Epithelial cell of esophagus (primary cell): Measurements from ENCODE around the gene B3GAT3.
"Not testable (repeated sequence)": the region's sequence is repeated elsewhere in the genome, so short reads cannot be mapped to it uniquely, and the experiment has no call there.

Experiments used
- DNase-seq: peaks from one replicate; pipeline ENCODE4 v3.0.0; 2010; ENCODE audit warnings: low read depth
- H3K4me3 ChIP-seq: 2 replicates; pipeline ENCODE4 v1.5.1; 2011; ENCODE audit warnings: mild to moderate bottlenecking, low read length, control low read depth
- TF ChIP-seq, protein P1 (sequence below): IDR thresholded peaks from 2 replicates; pipeline ENCODE4 v1.5.1; 2011; ENCODE audit warnings: low read depth, mild to moderate bottlenecking, low read length, control low read depth, inconsistent platforms; ENCODE audit not compliant: insufficient read depth; ENCODE audit errors: missing control alignments

The B3GAT3 gene

DNA sequence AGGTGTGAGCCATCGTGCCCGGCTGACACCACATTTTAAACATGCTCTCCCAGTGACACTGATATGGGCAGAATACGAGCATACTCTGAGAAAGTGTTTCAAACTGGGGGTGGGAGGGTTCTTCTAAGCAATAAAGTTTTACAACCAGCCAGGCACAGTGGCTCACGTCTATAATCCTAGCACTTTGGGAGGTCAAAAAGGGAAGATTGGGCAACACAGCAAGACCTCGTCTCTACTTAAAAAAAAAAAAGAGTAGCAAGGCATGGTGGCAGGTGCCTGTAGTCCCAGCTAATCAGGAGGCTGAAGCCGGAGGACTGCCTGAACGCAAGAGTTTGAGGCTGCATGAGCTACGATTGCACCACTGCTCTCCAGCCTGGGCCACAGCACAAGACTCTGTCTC is 22.4 kb upstream of the B3GAT3 start:
- H3K4me3 ChIP-seq = no peak overlapping the region
- no peak for DNase-seq

DNA sequence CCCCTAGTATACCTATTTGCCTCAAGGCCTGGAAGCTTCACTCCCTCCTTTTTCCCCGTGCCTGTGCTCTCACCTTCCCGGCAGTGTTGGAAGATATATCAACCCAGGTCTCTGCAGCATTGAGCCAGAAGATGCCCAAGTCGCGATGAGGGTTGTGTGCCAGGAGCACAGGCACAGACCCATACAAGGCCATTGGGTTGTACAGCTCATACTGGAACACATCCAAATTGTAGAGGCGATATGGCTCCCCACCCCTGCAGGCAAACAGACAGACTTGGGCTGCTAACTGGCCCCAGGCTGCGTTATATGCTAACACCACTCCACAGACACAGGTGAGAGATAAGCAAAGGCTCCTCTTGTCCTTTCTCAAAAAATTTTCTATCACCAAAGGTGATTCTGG is 10.7 kb upstream of the B3GAT3 start:
- TF ChIP-seq, protein P1, sequence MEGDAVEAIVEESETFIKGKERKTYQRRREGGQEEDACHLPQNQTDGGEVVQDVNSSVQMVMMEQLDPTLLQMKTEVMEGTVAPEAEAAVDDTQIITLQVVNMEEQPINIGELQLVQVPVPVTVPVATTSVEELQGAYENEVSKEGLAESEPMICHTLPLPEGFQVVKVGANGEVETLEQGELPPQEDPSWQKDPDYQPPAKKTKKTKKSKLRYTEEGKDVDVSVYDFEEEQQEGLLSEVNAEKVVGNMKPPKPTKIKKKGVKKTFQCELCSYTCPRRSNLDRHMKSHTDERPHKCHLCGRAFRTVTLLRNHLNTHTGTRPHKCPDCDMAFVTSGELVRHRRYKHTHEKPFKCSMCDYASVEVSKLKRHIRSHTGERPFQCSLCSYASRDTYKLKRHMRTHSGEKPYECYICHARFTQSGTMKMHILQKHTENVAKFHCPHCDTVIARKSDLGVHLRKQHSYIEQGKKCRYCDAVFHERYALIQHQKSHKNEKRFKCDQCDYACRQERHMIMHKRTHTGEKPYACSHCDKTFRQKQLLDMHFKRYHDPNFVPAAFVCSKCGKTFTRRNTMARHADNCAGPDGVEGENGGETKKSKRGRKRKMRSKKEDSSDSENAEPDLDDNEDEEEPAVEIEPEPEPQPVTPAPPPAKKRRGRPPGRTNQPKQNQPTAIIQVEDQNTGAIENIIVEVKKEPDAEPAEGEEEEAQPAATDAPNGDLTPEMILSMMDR = no peak
- H3K4me3 ChIP-seq = no peak overlapping the region
- DNase-seq = no peak

More for the DNA sequence above, 22.4 kb upstream of the B3GAT3 start:
- TF ChIP-seq, protein P1 = no peak

DNA sequence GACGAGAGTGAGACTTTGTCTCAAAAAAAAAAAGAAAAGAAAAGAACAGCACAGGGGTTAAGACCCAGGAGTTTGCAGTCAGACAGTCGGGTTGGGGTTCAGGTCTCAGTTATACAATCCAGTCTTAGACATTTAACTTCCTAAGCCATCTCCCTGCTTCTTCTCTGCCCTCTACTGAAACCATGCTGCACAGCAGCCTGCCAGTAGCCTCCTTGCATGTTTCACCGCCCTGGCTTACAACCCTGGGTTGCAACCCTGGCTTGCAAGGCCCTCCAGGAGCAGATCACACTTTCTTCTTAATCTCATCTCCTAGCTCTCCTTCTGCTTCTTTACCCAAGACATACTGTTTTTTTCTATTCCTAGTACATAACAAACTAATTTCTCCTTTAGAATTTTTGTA is 5.9 kb upstream of the B3GAT3 start:
- no peak overlapping the region for H3K4me3 ChIP-seq
- DNase-seq = peak; percentile 26
- TF ChIP-seq, protein P1 = peak; percentile 21

DNA sequence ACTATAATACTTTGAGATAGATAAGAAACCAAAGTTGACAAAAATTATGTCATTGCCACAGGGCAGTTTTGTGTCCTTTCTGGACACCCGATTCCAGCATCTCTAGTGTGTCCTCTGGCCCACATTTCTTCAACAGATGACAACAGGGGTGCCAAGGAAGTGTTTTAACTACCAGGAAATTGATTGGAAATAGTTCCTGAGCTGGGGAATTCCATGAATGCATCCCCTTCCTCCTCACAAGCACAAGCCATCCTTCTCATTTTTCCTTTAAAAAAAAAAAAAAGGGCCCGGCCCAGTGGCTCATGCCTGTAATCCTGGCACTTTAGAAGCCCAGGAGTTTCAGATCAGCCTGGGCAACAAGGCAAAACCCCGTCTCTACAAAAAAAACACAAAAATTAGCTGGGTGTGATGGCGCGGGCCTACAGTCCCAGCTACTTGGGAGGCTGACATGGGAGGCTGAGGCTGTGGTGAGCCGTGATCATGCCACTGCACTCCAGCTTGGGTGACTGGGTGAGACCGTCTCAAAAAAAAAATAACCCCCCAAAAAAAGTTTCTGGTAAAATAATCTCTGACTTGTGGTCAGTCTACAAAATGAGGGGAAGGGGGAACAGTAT is 797 bp upstream of the B3GAT3 start:
- no peak for DNase-seq
- TF ChIP-seq, protein P1 = no peak
- no peak overlapping the region for H3K4me3 ChIP-seq

DNA sequence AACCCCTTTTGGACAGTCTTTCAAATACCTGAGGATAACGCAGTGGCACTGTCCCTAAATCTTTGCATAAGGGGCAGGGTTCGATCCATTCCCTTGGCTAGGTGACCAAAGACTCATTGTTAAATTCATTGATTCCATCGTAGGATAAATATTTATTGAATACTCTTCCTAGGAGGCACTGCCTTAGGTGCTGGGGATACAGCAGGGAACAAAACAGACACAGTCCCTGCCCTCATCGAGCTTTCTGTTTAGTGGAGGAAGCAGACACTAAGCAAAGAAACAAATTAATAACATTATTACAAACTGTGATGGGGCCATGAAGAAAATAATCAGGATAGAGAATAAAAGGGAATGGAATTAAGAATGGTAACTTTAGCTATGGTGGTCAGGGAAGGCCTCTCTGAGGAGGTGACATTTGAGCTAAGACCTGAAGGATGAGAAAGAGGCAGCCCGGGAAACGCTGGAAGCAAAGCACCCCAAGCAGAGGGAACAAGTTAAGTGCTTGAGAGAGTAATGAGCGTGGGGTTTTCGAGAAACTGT is 689 bp downstream of the B3GAT3 start:
- no peak for DNase-seq
- H3K4me3 ChIP-seq = peak overlapping the region; percentile 88
- TF ChIP-seq, protein P1 = no peak

DNA sequence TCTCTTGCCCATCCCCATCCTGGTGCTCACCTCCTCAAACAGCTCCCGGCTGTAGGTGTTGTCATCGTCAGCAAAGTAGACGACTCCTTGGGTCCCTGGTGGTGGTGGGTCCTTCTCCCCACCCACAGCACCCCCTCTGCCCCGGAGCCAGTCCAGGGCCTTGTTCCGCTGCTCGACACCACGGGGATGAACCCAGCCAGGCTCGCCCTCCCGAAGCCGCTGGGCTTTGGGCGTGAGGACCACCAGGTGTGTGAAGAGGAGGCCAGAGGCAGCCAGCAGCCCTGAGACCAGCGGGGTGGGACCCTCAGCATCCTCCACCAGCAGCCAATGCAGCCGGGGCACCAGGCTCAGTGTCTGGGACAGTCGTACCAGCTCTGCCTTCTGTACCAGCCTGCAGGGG is 4.8 kb downstream of the B3GAT3 start:
- H3K4me3 ChIP-seq, DNase-seq: not testable (repeated sequence)

DNA sequence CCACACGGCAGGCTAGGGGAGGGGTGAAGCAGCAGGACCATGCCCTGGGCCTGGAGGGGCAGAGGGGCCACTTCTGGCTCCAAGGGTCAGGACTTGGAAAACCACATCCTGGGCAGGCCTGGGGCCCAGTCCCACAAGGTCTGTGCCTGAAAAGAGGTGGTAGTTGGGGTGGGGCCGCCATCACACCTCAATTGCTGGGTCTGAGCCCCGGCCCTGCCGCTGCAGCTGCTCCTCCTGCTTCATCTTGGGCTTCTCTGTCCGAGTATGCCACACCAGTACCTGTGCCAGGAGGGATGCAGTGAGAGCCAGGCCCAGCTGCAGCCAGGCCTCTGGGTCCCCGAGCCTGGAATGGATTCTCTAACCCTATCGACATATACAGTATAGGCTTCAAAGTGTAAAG is 6.3 kb downstream of the B3GAT3 start:
- no peak overlapping the region for H3K4me3 ChIP-seq
- DNase-seq = no peak
- TF ChIP-seq, protein P1 = no peak
